ENCODE data around the gene ITPKB.

DNA sequence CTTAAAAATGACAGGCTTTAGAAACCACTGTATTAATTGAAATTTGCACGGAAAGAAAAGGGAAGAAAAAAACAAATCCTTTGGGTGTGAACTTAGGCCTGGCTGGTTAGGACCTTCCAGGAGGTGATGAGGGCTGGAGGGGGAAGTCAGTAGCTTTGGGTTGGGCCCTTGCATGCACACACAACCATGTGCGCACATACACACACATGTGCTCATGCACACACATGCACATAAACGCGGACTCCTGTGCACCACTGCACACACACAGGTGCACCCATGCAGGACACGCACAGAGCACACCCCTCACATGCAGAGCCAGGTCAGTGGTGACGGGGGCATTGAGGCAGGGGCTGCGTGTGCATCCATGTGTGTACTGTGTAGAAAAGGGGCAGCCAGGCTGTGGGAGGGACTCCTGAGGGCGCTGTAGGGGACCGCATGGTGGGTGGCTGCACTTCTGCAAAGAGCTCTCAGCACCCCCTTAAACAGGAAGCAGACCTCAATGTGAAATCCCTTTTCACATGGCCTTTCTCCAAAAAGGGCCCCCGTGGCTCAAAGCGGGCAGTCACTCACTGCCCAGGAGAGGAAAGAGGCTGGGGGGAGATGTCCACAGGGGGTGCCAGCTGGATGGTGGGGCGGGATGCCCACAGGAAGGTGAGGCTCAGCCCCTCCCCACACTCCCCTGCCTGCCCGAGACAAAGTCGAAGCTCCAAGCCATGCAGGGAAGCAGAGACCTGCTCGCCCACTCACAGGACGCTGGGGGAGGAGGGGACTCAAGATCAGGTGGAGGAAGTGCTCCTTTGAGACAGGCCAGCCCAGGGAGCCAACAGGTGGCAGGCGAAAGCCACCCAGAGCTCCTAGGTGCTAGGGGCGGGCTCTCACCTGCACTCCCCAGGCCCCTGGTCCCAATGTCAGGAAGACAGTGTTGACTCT, 95.2 kb downstream of the ITPKB start:
- TF ChIP-seq, protein P1, sequence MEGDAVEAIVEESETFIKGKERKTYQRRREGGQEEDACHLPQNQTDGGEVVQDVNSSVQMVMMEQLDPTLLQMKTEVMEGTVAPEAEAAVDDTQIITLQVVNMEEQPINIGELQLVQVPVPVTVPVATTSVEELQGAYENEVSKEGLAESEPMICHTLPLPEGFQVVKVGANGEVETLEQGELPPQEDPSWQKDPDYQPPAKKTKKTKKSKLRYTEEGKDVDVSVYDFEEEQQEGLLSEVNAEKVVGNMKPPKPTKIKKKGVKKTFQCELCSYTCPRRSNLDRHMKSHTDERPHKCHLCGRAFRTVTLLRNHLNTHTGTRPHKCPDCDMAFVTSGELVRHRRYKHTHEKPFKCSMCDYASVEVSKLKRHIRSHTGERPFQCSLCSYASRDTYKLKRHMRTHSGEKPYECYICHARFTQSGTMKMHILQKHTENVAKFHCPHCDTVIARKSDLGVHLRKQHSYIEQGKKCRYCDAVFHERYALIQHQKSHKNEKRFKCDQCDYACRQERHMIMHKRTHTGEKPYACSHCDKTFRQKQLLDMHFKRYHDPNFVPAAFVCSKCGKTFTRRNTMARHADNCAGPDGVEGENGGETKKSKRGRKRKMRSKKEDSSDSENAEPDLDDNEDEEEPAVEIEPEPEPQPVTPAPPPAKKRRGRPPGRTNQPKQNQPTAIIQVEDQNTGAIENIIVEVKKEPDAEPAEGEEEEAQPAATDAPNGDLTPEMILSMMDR (IDR thresholded peaks at IDR 0.05): no peak
- no peak for TF ChIP-seq RFX5 (IDR thresholded peaks at IDR 0.05; ENCODE audit: low read length)
- no peak for TF ChIP-seq EZH2phosphoT487 (IDR thresholded peaks at IDR 0.05; ENCODE audit: borderline replicate concordance, low read depth)
- no peak for TF ChIP-seq EP300 (IDR thresholded peaks at IDR 0.05; ENCODE audit: borderline replicate concordance in 1 of 2, low read depth in 1 of 2, low read length in 1 of 2)
